Measurements from ENCODE around the gene TUBGCP3. TPM values are rescaled to one million over a fixed set of nuclear protein-coding genes. Genes with fewer than 3 reads are reported as not detected.

TUBGCP3 gene
- total RNA-seq, 1 donor, result 17.0 TPM

GRCh38 chr13:112473818-112474217, 114.1 kb downstream of the TUBGCP3 start:
- Histone ChIP-seq H3K27ac (ENCODE audit: low read depth, low read length) (no peak overlapping the region), H3K79me2 (ENCODE audit: insufficient read depth, low read length) (no peaks in the 10 kb centered on the region), H3K4me2 (ENCODE audit: insufficient read depth, low read length) (no peak overlapping the region), H3K4me3 (ENCODE audit: insufficient read depth, low read length) (no peak overlapping the region), H3K9me3 (ENCODE audit: low read depth, low read length) (no peaks in the 10 kb centered on the region), H3K27me3 (ENCODE audit: insufficient read depth, low read length) (no peaks in the 10 kb centered on the region), H2AFZ (ENCODE audit: low read length) (no peak overlapping the region), H3K4me1 (ENCODE audit: insufficient read depth, low read length) (no peaks in the 10 kb centered on the region), H4K20me1 (ENCODE audit: insufficient read depth, low read length) (no peaks in the 10 kb centered on the region), H3K36me3 (ENCODE audit: insufficient read depth, low read length) (no peaks in the 10 kb centered on the region)
- no peak for TF ChIP-seq CTCF (IDR thresholded peaks at IDR 0.05; ENCODE audit: extremely low read depth, low read depth, low read length)
- no peak for DNase-seq (ENCODE audit: insufficient read length, low spot score, missing footprints)

GRCh38 chr13:112469071-112469745, 118.7 kb downstream of the TUBGCP3 start:
- no peak overlapping the region for H3K4me2 ChIP-seq (ENCODE audit: insufficient read depth, low read length)
- H3K9me3 ChIP-seq (ENCODE audit: low read depth, low read length), result no peaks in the 10 kb centered on the region
- H3K4me1 ChIP-seq (ENCODE audit: insufficient read depth, low read length), result no peaks in the 10 kb centered on the region
- H3K4me3 ChIP-seq (ENCODE audit: insufficient read depth, low read length), result no peak overlapping the region
- no peaks in the 10 kb centered on the region for H3K36me3 ChIP-seq (ENCODE audit: insufficient read depth, low read length)
- no peak overlapping the region for H2AFZ ChIP-seq (ENCODE audit: low read length)
- no peaks in the 10 kb centered on the region for H3K79me2 ChIP-seq (ENCODE audit: insufficient read depth, low read length)
- DNase-seq (ENCODE audit: insufficient read length, low spot score, missing footprints), result no peak
- no peaks in the 10 kb centered on the region for H4K20me1 ChIP-seq (ENCODE audit: insufficient read depth, low read length)
- no peak for TF ChIP-seq CTCF (IDR thresholded peaks at IDR 0.05; ENCODE audit: extremely low read depth, low read depth, low read length)
- H3K27ac ChIP-seq (ENCODE audit: low read depth, low read length), result no peak overlapping the region
- no peaks in the 10 kb centered on the region for H3K27me3 ChIP-seq (ENCODE audit: insufficient read depth, low read length)

- H3K27ac ChIP-seq (ENCODE audit: low read depth, low read length), result no peak overlapping the region
- H3K27me3 ChIP-seq (ENCODE audit: insufficient read depth, low read length), result no peaks in the 10 kb centered on the region
- no peaks in the 10 kb centered on the region for H3K4me1 ChIP-seq (ENCODE audit: insufficient read depth, low read length)
- no peak overlapping the region for H3K4me3 ChIP-seq (ENCODE audit: insufficient read depth, low read length)
- H3K79me2 ChIP-seq (ENCODE audit: insufficient read depth, low read length), result no peaks in the 10 kb centered on the region
- no peak overlapping the region for H2AFZ ChIP-seq (ENCODE audit: low read length)
- H3K4me2 ChIP-seq (ENCODE audit: insufficient read depth, low read length), result no peak overlapping the region
- H3K9me3 ChIP-seq (ENCODE audit: low read depth, low read length), result no peaks in the 10 kb centered on the region
- H3K36me3 ChIP-seq (ENCODE audit: insufficient read depth, low read length), result no peaks in the 10 kb centered on the region
- no peak for DNase-seq (ENCODE audit: insufficient read length, low spot score, missing footprints)
- H4K20me1 ChIP-seq (ENCODE audit: insufficient read depth, low read length), result no peaks in the 10 kb centered on the region
- no peak for TF ChIP-seq CTCF (IDR thresholded peaks at IDR 0.05; ENCODE audit: extremely low read depth, low read depth, low read length)
These were observed 119.9 kb downstream of the TUBGCP3 start for GRCh38 chr13:112468069-112468468.

GRCh38 chr13:112467236-112467635, 120.7 kb downstream of the TUBGCP3 start:
- no peak for TF ChIP-seq CTCF (IDR thresholded peaks at IDR 0.05; ENCODE audit: extremely low read depth, low read depth, low read length)

More at GRCh38 chr13:112467236-112467635, 120.7 kb downstream of the TUBGCP3 start:
- no peak overlapping the region for H3K4me3 ChIP-seq (ENCODE audit: insufficient read depth, low read length)
- H4K20me1 ChIP-seq (ENCODE audit: insufficient read depth, low read length), result no peaks in the 10 kb centered on the region
- H3K27ac ChIP-seq (ENCODE audit: low read depth, low read length), result no peak overlapping the region
- no peaks in the 10 kb centered on the region for H3K9me3 ChIP-seq (ENCODE audit: low read depth, low read length)
- no peaks in the 10 kb centered on the region for H3K36me3 ChIP-seq (ENCODE audit: insufficient read depth, low read length)
- DNase-seq (ENCODE audit: insufficient read length, low spot score, missing footprints), result no peak
- H3K4me1 ChIP-seq (ENCODE audit: insufficient read depth, low read length), result no peaks in the 10 kb centered on the region
- no peaks in the 10 kb centered on the region for H3K27me3 ChIP-seq (ENCODE audit: insufficient read depth, low read length)
- H3K79me2 ChIP-seq (ENCODE audit: insufficient read depth, low read length), result no peaks in the 10 kb centered on the region
- no peak overlapping the region for H3K4me2 ChIP-seq (ENCODE audit: insufficient read depth, low read length)
- no peak overlapping the region for H2AFZ ChIP-seq (ENCODE audit: low read length)

Data from osteoblast (primary cell).